GM12878 (cell line): Measurements from ENCODE around the gene TMEM82. TPM values are rescaled to one million over a fixed set of nuclear protein-coding genes. Genes with fewer than 3 reads are reported as not detected.

Experiments used
- ATAC-seq: fragments of 200-7000 bp; cut with Tn5 transposase; 3 replicates; pipeline ENCODE4 v1.9.1; 2020; ENCODE audit warnings: mild to moderate bottlenecking, moderate library complexity
- BruUV-seq: library from RNA; stranded (reverse); fragments of 400-500 nt; replicated peaks from 2 replicates; lab custom pipeline; 2021; lab: Mats Ljungman, UMichigan
- CTCF ChIA-PET: fragments of 300-600 bp; sonication (Branson Sonifier 250); formaldehyde crosslinking; extraction: SDS; loops from one replicate; lab custom pipeline; 2021; ENCODE audit warnings: inconsistent platforms; lab: Yijun Ruan, JAX
- POLR2A ChIA-PET: fragments of 350-600 bp; formaldehyde crosslinking; extraction: SDS; loops from one replicate; lab custom pipeline; 2021; ENCODE audit warnings: inconsistent platforms; lab: Charles Lee
- RAD21 ChIA-PET: fragments of 300-600 bp; sonication (Branson Sonifier 250); formaldehyde crosslinking; loops from one replicate; lab custom pipeline; 2023; ENCODE audit warnings: antibody characterized with exemption; ENCODE audit not compliant: unreplicated experiment; lab: Charles Lee
- SMC1A ChIA-PET: fragments of 300-600 bp; sonication (Branson Sonifier 250); formaldehyde crosslinking; loops from one replicate; lab custom pipeline; 2023; ENCODE audit not compliant: unreplicated experiment, uncharacterized antibody; lab: Charles Lee
- DNase-seq: peaks from one replicate; pipeline ENCODE4 v3.0.0-alpha.2; 2011; ENCODE audit warnings: low read depth, low spot score
- FAIRE-seq: peaks from 3 replicates; lab custom pipeline; 2011; peaks lifted over from hg19 to GRCh38; lab: Jason Lieb, UNC
- H2AFZ ChIP-seq: 2 replicates; pipeline ENCODE4 v1.6.0; 2011; ENCODE audit warnings: low read depth, low read length, control low read depth; ENCODE audit not compliant: control insufficient read depth
- H3K27ac ChIP-seq: 2 replicates; pipeline ENCODE4 v1.5.1; 2011; ENCODE audit warnings: control low read depth; ENCODE audit not compliant: control insufficient read depth, insufficient read depth
- H3K27me3 ChIP-seq, 2 experiments: replicated peaks in 1 of 2; 2 replicates each; pipeline versions ENCODE4 v1.6.0 to v1.6.1; 2011; ENCODE audit warnings: low read length in 1 of 2; ENCODE audit not compliant: control insufficient read depth in 2 of 2, insufficient read depth in 2 of 2
- H3K36me3 ChIP-seq, 2 experiments: 2 replicates each; pipeline ENCODE4 v1.5.1; 2011; ENCODE audit warnings: low read length in 1 of 2; ENCODE audit not compliant: control insufficient read depth in 2 of 2, insufficient read depth in 2 of 2
- H3K4me1 ChIP-seq: 2 replicates; pipeline ENCODE4 v1.6.1; 2011; ENCODE audit warnings: mild to moderate bottlenecking, low read length, moderate library complexity, mixed read lengths; ENCODE audit not compliant: control insufficient read depth, insufficient read depth
- H3K4me2 ChIP-seq: 2 replicates; pipeline ENCODE4 v1.6.0; 2011; ENCODE audit warnings: control low read depth; ENCODE audit not compliant: control insufficient read depth, insufficient read depth
- H3K4me3 ChIP-seq: fragments of 200-600 bp; sonication (generic); 2 replicates; pipeline ENCODE4 v1.5.1; 2016
- H3K79me2 ChIP-seq: 2 replicates; pipeline ENCODE4 v1.6.0; 2011; ENCODE audit warnings: low read length; ENCODE audit not compliant: control insufficient read depth, insufficient read depth
- H3K9ac ChIP-seq: 2 replicates; pipeline ENCODE4 v1.8.0; 2011; ENCODE audit warnings: low read length, control low read depth, mixed read lengths; ENCODE audit not compliant: control insufficient read depth, insufficient read depth
- H3K9me3 ChIP-seq: replicated peaks from 3 replicates; pipeline ENCODE4 v1.5.1; 2011; ENCODE audit warnings: mild to moderate bottlenecking, low read length; ENCODE audit not compliant: control insufficient read depth, insufficient read depth
- H4K20me1 ChIP-seq: 2 replicates; pipeline ENCODE4 v1.6.0; 2011; ENCODE audit not compliant: control insufficient read depth, insufficient read depth
- ETV6 ChIP-seq, 2 experiments: fragments of 450-650 bp in 1 of 2; IDR thresholded peaks in 1 of 2; conservative IDR thresholded peaks in 1 of 2; 2 replicates each; pipeline ENCODE4 v1.6.1; 2014; ENCODE audit warnings: antibody characterized with exemption in 1 of 2, borderline replicate concordance in 1 of 2, low read depth in 1 of 2, mild to moderate bottlenecking in 1 of 2, moderate library complexity in 1 of 2
- HCFC1 ChIP-seq: fragments of 150-350 bp; IDR thresholded peaks from 2 replicates; pipeline ENCODE4 v1.6.1; 2014; ENCODE audit warnings: low read length
- LARP7 ChIP-seq: fragments of 450-650 bp; IDR thresholded peaks from 2 replicates; pipeline ENCODE4 v1.6.1; 2017; ENCODE audit warnings: mild to moderate bottlenecking
- MEF2B ChIP-seq: fragments of 450-650 bp; IDR thresholded peaks from 2 replicates; pipeline ENCODE4 v1.6.1; 2018; ENCODE audit warnings: mild to moderate bottlenecking, moderate library complexity; ENCODE audit not compliant: partially characterized antibody, poor library complexity, severe bottlenecking
- MXI1 ChIP-seq: fragments of 150-350 bp; IDR thresholded peaks from 2 replicates; pipeline ENCODE4 v1.6.1; 2011; ENCODE audit warnings: low read depth, mild to moderate bottlenecking, inconsistent platforms, low read length, improper control_type of control experiment
- PRDM15 ChIP-seq: fragments of 450-650 bp; formaldehyde crosslinking; IDR thresholded peaks from 2 replicates; pipeline ENCODE4 v1.4.0; 2020; ENCODE audit warnings: mild to moderate bottlenecking, moderate library complexity
- TCF12 ChIP-seq: IDR thresholded peaks from 2 replicates; pipeline ENCODE4 v1.6.1; 2011; ENCODE audit warnings: low read depth, mild to moderate bottlenecking, low read length
- WGBS: methylation state at CpG from one replicate; pipeline ENCODE4 v1.1.6; 2016; ENCODE audit warnings: low lambda C conversion rate; ENCODE audit not compliant: insufficient replicate concordance, insufficient coverage; ENCODE audit errors: missing lambda C conversion rate; 5-methylcytosine and 5-hydroxymethylcytosine counted together
- in situ Hi-C: fragments of 300-500 bp; cut with MboI; formaldehyde crosslinking; loops from 9 replicates; pipeline ENCODE4 v1.14.3; 2018; ENCODE audit warnings: mixed read lengths
- intact Hi-C: fragments of 100-400 bp; cut with micrococcal nuclease; formaldehyde crosslinking; loops from one replicate; pipeline ENCODE4 v1.14.2; 2022; ENCODE audit not compliant: unreplicated experiment
- polyA plus RNA-seq, 11 experiments: library from polyadenylated mRNA; depleted of rRNA in 4 of 11; unstranded in 6 of 11; stranded (reverse) in 5 of 11; fragments of >200 nt; fragmentation: Nextera tagmentation in 4 of 11; fragmentation: Illumina TruSeq in 1 of 11; extraction: Ambion mirVana in 4 of 11; extraction: Trizol in 1 of 11; gene quantifications; 1 replicate in 1 of 11; 2 replicates in 10 of 11; pipeline versions ENCODE4 v1.2.1 to v1.2.3, GENCODE V29; 2011 to 2016; ENCODE audit warnings: inconsistent platforms in 2 of 11, missing spikeins in 2 of 11, low read depth in 1 of 11
- total RNA-seq, 4 experiments: library from RNA; depleted of rRNA in 3 of 4; stranded (reverse); fragments of >200 nt in 3 of 4; fragmentation: Illumina TruSeq in 1 of 4; extraction: Trizol in 1 of 4; gene quantifications; 2 replicates each; pipeline versions ENCODE4 v1.2.1 to v1.2.3, GENCODE V29; 2013 to 2021

The TMEM82 gene
- total and polyA plus RNA-seq, 10 of the 15 experiments (the other 5 are each of a cell fraction or from before 2014, with no cell fraction given), result not detected

- FAIRE-seq (no peak), DNase-seq (no peak), ATAC-seq (no peak)
- Histone ChIP-seq H3K4me1 (peaks cover 14% of the 10 kb centered on the region), H4K20me1 (no peaks in the 10 kb centered on the region), H3K9ac (no peak overlapping the region), H3K79me2 (peaks cover 30% of the 10 kb centered on the region), H3K27me3 (no peaks in the 10 kb centered on the region), H3K4me3 (no peak overlapping the region), H3K27ac (no peak overlapping the region), H3K4me2 (no peak overlapping the region), H3K9me3 (no peaks in the 10 kb centered on the region; the same call in 2 of the 3 replicates), H2AFZ (no peak overlapping the region), H3K36me3 (peaks cover 7% of the 10 kb centered on the region in 2 experiments)
- ChIA-PET SMC1A (no interaction called here), RAD21 (no interaction called here), POLR2A (no interaction called here), CTCF (no interaction called here)
- intact Hi-C loops, result no loop called here
- BruUV-seq, result no TSS peak
- no peak for TF ChIP-seq HCFC1
- no peak for TF ChIP-seq TCF12
- no peak for TF ChIP-seq MEF2B
- TF ChIP-seq LARP7, result no peak
- TF ChIP-seq ETV6 (conservative IDR thresholded peaks at IDR 0.05 in 1 of 2, IDR thresholded peaks at IDR 0.05 in 1 of 2; ENCODE audit: borderline replicate concordance in 1 of 2, low read depth in 1 of 2), result no peak
- TF ChIP-seq MXI1, result no peak
- no peak for TF ChIP-seq PRDM15 (CRISPR knock-in tag)
- 97% methylated on average over 6 of the region's 6 CpGs for WGBS
- in situ Hi-C loops, result no loop called here
These were observed 41.8 kb upstream of the TMEM82 start for GRCh38 chr1:15700508-15700907.
